Tibial nerve (tissue), 4 donors: ENCODE results near the gene RASSF4.

Experiments
- EP300 ChIP-seq, 2 donors: sonication (generic); formaldehyde crosslinking; IDR thresholded peaks; one replicate each; pipeline ENCODE4 v1.6.1; 2017; ENCODE audit warnings: antibody characterized with exemption in 2 of 2, mild to moderate bottlenecking in 1 of 2
- POLR2A ChIP-seq, 2 donors: fragments of 450-650 bp; IDR thresholded peaks; one replicate each; pipeline ENCODE4 v1.6.1; 2017; ENCODE audit warnings: antibody characterized with exemption in 2 of 2, mild to moderate bottlenecking in 2 of 2, moderate library complexity in 2 of 2
- TF ChIP-seq, protein P1 (sequence below), 5 experiments: fragments of 200-600 bp in 3 of 5; fragments of 450-650 bp in 2 of 5; sonication (generic) in 3 of 5; IDR thresholded peaks; one replicate each; pipeline ENCODE4 v1.5.1; 2016 to 2019; ENCODE audit warnings: antibody characterized with exemption in 5 of 5, mild to moderate bottlenecking in 3 of 5, moderate library complexity in 2 of 5

DNA sequence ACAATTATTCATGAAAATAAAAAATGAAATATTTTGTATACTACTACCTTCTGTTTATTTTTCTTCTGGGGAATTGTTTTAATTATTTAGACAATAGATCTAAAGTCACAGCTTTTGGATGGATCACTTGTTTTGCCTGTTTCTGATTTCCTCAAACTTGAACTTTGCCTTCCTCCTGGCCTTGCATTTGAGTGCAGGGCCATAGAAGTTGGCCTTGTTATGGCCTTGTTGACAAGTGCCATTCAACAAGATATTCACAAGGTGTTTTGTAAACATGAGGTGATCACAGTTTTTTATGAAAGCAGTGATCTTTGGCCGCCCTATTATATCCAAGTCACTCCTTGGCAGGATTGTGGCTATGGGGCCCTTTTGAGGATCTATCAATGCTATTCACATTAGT, 45.7 kb downstream of the RASSF4 start:
- TF ChIP-seq, protein P1, sequence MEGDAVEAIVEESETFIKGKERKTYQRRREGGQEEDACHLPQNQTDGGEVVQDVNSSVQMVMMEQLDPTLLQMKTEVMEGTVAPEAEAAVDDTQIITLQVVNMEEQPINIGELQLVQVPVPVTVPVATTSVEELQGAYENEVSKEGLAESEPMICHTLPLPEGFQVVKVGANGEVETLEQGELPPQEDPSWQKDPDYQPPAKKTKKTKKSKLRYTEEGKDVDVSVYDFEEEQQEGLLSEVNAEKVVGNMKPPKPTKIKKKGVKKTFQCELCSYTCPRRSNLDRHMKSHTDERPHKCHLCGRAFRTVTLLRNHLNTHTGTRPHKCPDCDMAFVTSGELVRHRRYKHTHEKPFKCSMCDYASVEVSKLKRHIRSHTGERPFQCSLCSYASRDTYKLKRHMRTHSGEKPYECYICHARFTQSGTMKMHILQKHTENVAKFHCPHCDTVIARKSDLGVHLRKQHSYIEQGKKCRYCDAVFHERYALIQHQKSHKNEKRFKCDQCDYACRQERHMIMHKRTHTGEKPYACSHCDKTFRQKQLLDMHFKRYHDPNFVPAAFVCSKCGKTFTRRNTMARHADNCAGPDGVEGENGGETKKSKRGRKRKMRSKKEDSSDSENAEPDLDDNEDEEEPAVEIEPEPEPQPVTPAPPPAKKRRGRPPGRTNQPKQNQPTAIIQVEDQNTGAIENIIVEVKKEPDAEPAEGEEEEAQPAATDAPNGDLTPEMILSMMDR (IDR thresholded peaks at IDR 0.05): no peak
- TF ChIP-seq POLR2A (IDR thresholded peaks at IDR 0.05) (no peak), EP300 (IDR thresholded peaks at IDR 0.05) (no peak)
